GM12875 (cell line): ENCODE data around the gene SLC10A6.

Experiments
- H3K4me3 ChIP-seq: one replicate; pipeline ENCODE4 v1.5.1; 2011; ENCODE audit warnings: low read depth, low read length, control low read depth
- CTCF ChIP-seq: IDR thresholded peaks from 2 replicates; pipeline ENCODE4 v1.5.1; 2011; ENCODE audit warnings: low read depth, mild to moderate bottlenecking, control low read depth, inconsistent platforms, low read length, moderate library complexity, borderline replicate concordance; ENCODE audit not compliant: insufficient read depth

Gene SLC10A6

GRCh38 chr4:86872135-86872534 lies 23.0 kb upstream of the SLC10A6 start:
- no peak overlapping the region for H3K4me3 ChIP-seq
- TF ChIP-seq CTCF = no peak

- H3K4me3 ChIP-seq = no peak overlapping the region
- no peak for TF ChIP-seq CTCF
Observed at GRCh38 chr4:86870442-86871069, 21.4 kb upstream of the SLC10A6 start.

- no peak for TF ChIP-seq CTCF
- H3K4me3 ChIP-seq = no peak overlapping the region
Observed at GRCh38 chr4:86857341-86858052, 8.3 kb upstream of the SLC10A6 start.

- TF ChIP-seq CTCF = no peak
- H3K4me3 ChIP-seq = no peak overlapping the region
Observed at GRCh38 chr4:86856896-86857295, 7.7 kb upstream of the SLC10A6 start.

- no peak for TF ChIP-seq CTCF
- H3K4me3 ChIP-seq = no peak overlapping the region
Observed at GRCh38 chr4:86855572-86855971, 6.4 kb upstream of the SLC10A6 start.

GRCh38 chr4:86853209-86853608 lies 4.0 kb upstream of the SLC10A6 start:
- TF ChIP-seq CTCF = no peak
- no peak overlapping the region for H3K4me3 ChIP-seq

GRCh38 chr4:86848136-86848535 lies 1.0 kb downstream of the SLC10A6 start:
- TF ChIP-seq CTCF = no peak
- no peak overlapping the region for H3K4me3 ChIP-seq
